HG02970 (cell line): ENCODE data around the gene BCDIN3D.
"Not testable (repeated sequence)": the region's sequence is repeated elsewhere in the genome, so short reads cannot be mapped to it uniquely, and the experiment has no call there.

ENCODE experiments used
- ATAC-seq: cut with Tn5 transposase; IDR thresholded peaks from one replicate; pipeline ENCODE4 v1.9.1; 2021; ENCODE audit warnings: mild to moderate bottlenecking, moderate library complexity, moderate number of reproducible peaks; ENCODE audit not compliant: unreplicated experiment, low FRiP score

Gene BCDIN3D

DNA sequence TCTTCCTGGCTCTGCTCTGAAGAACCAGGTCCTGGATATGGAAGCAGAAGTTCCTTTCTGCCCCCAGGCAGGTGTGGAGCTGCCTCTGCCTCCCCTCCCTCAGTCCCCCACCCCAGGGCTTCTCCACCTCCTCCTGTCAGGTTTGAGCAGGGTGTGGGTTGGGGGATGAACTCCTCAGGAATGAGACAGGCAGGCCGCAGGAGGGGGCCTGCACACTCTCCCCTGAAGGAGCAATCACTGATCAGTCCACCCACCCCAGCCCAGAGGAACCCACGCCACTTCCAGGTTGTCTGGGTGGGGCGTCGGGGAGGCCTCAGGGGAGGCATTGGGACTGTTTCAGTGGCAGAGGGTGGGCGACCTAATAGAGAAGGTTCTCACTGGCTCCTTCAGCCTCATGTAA is 34.2 kb upstream of the BCDIN3D start:
- ATAC-seq = no peak

DNA sequence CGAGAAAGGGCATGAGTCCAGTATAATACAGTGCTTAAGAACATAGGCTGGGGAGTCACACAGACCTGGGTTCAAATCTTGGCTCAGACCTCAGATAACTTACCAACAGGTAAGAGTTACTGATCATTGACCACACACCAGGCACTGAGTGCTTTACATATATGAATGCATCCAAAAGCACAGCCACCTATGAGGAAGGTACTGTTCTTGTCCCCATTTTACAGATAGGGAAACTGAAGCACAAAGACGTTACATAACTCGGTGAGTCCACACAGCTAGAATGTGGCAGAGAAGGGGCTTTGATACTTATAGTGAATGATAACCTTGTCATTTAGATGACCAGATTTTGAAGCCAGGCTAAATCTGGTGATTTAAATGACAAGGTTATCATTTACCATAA is 33.2 kb upstream of the BCDIN3D start:
- no peak for ATAC-seq

DNA sequence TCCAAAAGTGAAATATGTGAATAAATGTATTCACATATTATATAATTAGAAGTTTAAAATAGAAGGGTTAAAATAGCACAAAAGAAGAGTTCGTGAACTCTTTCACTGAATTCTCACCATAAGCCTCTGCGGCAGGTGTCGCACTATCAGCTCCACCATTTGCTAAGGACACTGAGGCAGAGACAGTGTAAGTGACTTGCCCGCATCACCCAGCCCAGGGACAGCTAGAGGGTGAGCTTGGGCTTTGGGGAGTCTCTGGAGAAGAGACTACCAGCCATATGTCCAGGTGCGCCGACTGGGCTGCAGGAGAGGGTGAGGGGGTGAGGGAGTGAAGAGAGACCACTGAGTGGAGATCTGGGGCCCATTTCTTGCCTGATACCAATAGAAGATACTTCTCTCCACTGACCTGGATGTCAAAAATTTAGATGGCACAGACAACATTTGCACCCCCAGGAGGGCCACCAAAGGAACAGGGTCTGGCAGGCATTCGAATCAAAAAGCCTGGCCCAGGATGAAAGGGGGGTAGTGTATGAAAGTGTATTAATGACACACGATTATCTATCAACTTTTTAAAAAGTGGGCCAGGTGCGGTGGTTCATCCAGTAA is 32.3 kb upstream of the BCDIN3D start:
- no peak for ATAC-seq

DNA sequence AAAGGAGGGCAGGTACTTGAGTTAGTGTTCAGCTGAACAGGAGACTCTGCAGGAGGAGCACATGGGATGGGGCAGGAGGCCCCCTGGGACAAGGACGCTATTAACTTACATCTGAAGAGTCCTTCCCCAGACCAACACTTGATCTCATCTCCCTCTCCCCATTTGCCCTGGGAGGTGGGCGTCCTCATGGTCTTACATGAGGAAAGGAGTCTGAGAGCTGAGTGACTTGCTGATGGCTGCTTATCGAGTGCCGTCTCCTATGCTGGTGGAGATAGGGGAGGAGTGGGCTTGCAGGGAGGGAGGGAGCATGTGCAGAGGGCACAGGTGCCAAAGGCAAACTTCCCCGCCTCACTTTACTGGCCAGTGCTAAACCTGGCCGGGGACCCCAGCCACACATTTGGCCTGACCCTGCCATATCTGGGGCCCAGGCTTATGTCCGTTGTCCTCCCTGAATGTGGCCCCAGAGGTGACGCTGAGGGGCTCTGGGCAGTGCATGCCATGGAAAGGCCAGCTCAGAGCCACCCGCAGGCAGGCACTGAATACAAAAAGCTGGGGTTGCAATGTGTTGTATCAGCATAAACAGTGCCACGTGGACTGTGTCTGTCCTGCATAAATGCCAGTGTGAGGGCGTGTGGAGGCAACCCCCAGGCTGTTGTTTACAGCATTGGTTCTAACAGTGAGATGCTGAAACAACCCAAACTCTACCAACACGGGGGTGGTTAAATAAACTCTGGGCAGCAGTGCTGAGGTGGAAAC is 31.4 kb upstream of the BCDIN3D start:
- no peak for ATAC-seq

DNA sequence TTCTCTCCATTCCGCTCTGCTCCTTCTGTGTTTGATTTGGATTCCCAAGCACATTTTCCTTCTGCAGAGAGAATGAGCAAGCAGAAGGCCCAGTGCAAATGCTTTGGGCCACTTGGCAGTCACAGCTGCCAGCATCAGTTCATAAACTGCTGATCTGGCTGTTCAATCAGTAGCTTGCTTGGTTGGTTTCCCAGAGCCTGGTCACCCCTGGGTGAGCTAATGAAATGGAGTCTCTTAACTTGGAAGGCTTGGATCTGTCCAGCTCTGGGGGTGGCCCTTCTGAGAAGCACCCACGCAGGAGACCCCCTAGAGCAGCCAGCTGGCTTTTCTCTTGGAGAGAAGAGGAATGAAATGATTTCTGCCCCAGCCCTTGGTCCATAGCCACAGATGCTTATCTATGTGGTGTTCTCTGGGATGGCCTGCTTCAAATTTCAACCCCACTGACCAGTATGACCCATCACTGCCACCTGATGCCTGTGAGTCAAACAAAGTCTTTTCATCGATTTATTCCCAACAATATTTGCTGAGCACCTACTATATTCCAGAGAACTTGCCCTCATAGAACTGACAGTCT is 30.5 kb upstream of the BCDIN3D start:
- no peak for ATAC-seq

DNA sequence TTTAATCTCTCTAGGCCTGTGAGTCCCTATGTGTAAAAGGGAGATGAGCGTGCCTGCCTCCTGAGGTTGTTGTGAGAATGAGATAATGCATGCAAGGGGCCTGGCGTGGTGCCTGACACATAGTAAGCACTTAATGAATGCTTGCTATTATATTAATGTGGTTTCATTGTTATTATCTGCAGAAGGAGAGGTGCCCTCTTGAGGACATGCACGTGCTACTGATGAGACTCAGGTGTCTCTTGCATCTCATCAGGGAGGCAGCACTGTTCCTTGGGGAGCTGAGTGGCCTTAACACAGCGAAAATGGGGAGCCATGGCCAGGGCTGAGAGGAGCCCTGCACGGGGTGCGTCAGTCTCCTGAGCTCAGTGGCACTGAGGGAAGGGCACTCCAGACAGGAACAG is 29.9 kb upstream of the BCDIN3D start:
- ATAC-seq = no peak

DNA sequence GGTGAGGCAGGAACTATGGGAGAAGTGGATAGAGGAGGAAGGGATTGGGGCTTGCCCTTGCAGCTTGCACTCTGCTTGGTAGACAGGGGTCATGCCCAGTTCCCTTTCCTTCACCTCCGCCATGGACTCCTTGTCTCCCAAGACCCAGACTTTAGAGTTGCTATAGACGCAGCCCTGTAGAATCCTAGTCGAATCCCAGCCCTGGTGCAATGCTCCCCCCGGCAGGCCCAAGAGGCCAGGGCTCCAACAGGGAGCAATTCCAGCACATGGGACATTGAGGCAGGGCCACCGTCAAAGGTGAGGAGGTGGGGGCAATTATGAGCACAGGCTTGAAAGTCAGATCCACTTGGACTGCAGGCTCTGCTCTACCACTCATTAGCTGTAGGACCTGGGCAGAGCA is 29.5 kb upstream of the BCDIN3D start:
- ATAC-seq = no peak

DNA sequence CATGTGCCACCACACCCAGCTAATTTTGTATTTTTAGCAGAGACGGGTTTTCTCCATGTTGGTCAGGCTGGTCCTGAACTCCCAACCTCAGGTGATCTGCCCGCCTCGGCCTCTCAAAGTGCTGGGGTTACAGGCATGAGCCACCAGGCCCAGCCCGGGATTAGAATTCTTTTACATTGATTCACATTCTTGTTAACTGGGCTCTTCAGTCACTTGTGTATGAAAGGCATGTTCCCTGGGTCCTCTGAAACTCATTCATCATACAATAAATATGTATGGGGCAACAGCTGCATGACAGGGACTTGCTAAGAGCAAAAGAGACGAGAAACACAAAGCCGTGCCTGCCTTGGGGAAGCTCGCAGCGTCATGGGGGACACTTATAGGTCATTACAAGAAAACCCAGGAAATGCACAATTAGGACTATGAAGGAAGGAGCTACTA is 28.9 kb upstream of the BCDIN3D start:
- not testable (repeated sequence) for ATAC-seq

DNA sequence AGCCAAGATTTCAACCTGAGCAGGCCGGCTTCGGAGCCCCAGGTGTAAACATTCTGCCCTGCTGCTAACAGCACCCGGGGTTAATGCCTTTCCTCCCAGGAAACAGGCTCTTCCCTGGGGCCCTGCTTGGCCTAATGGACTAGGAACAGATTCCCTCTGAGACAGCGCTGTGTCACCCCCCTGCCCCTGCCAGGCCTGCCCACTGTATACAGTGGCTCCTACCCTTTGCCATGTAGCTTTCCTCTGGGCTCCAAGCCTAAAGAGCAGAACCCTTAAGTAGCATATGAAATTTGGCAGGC is 28.3 kb upstream of the BCDIN3D start:
- ATAC-seq = no peak

DNA sequence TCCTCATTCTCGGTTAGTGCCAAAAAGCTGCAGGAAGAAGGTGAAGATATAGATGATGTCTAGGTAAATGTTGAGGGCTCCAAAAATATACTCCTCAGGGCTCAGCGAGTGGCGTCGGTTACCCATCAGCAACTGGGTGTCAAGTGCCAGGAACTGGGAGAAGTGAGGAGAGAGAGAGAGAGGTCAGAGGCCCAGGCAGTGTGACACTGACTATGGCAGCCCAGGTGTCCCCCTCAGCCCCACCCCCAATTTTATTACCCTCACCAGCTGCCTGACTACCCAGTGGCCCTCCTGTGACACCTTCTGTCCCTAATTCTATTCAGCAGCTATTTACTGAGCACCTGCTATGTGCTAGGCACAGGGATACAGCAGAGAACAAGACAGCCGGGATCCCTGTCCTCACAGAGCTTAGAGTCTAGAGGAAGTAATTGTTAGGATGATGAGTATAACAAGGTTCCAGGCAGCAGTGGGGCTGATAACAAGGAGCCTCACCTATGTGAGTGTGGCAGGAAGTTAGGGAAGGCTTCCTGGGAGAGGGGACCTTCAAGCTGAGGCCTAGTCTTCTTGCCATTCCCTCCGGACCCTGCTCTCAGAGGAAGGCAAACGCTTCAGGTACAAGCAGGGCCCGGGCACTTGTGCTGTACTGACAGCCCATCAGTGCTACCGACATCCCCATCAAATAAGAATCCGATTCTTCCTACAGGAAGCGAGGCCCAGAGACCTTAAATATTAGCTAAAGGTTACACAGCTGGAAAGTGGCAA is 27.8 kb upstream of the BCDIN3D start:
- no peak for ATAC-seq

DNA sequence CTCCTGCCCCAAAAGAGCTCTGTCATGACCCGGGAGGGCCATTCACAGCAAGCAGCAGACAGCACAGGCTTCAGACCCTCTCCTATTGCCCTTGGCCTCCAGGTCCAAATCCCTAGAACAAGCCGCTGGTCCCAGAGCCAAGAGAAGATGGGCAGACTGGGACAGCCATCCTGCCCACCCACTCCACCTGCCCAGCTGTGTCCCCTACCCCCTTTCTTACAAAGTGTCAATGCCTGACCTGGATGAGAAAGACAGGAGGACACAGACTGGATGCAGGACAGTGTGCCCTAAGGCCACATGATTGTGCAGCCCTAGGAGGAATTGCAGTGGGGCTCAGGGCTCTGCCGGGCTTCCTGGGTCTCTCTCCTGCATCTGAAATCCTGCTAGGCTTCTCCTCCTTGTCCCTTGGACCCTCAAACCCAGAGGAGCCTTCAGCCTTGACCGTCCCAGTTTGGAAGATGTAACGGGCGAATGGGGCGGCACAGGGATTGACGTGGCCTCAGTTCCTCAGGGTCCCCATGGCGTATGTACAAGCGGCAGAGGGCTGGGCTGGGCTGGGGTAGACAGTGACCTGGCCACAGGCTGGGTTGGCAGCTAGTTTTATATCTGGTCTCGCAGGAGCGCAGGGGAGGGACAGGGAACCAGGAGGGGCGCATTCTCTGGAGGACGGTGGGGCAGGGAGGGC is 27.1 kb upstream of the BCDIN3D start:
- ATAC-seq = no peak

DNA sequence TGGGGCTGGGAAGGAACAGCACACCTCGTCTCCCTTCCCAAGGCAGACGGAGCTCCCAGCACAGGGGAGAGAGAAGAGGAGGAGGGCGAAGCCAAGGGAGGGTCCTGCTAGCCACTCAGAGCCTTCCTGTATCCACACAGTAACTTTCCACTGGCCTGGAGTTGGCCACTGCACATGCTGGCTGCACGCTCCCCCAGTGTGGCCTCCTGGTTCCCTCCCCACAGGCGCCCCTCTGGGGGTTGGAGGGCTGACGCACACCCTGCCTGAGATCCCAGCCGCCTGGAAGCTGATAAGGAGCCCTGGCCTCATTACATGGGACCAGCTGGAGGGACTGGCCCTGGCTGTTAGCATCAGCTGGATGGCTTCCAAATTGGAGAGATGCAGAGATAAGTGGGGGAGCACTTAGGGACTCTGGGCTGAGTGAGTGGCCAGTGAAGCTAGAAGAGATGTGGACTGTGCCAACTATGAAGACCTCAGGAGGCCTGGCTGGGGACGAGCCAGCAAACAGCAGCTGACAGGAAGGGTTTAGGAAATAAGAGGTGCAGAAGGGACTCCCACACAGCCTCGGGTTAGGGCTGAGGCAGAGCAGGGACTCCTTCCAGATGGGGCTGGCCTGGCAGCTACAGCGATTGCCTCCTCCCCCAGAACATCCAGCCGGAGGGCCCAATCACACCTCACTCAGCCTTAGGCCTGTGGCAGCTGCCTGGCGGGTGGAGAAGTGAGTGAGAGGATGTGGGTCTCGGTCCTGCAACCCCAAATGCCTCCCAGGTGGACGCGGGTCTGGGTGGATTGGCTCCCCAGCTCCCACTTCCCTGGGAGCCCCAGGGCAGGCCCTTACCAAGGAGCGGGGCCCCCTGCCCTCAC is 26.3 kb upstream of the BCDIN3D start:
- ATAC-seq = no peak

DNA sequence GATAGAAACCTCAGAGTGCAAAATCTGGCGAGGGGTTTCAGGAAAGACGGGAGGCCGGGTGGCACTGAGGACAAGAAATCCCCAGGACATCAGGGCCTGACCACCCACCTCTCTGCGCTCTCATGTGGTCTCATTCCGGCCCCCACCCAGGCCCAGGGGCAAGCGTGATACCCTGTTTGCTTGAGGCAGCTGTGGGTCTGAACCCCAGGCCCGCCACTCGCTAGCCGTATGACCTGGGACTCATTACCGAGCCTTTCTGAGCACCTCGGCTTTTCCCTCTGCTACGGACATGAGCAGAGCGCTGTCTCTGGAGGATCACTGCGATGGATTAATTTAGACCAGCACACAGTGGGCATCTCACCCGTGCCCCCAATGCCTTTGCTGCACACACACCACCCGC is 25.5 kb upstream of the BCDIN3D start:
- ATAC-seq = no peak

DNA sequence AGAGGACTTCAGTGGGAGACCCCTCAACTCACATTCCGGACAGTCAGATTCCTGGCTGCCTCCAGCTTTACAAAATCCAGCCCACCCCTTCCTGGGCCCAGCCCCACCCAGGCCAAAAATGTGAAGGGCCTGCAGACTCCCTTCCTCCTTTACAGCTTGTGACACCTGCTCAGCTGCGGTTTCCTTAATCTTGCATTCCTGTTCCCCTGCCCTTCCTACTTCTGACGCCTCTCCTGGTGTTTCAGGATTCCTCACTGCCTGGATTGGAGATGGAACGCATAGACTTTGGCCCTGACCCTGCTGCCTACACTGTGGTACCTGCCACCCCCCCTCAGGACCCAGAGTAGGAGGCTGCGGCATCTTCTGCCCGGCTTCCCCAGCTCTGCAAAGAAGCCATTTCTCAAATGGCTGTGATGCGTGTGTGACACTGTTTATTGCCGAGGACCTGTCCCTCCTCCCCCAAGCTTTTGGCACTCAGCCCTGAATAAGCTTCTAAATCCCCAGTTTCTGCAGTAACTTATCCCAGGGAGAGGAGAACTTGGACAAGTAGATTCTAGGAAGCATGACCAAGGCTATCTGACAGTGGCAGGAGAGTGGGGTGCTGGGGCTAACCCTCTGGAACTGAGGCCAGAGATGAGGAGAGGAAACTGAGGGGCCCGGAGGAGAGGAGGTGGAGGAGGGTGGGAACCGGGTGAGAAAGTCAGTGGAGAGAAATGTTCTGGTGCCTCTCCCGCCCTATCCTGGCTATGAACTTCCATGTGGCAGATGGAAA is 24.9 kb upstream of the BCDIN3D start:
- no peak for ATAC-seq

DNA sequence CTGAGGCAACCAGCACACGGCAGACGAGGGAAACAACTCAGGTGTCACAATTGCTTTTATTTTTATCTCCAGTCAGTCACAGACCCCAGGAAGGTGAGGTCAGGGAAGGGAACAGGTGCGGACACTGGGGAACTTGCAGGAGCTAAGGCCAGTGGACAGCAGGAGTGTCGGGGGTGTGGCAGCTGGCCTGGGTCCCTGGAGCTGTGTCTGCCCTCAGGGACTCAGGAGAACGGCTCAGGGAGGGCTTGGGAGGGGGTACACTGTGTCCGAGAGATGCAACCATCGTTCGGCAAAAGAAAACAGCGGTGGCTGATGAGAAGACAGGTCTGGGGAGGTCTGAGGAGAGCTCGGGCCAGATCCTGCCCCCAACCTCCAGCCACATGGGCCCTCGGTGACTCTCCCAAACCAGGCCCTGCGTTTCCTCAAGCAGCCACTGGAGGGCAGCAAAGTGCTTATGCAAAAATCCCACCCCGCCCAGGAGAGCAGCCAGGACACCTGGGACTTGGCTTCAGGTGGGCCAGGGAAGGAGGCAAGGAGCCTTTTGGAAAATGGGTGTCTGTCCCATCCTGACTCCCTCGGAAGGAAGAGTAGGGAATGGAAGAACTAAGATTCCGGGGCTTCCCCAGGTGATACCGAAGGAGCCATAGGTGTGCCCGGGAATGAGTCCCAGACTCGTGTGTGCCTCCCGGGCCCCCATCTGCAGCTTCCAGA is 24.1 kb upstream of the BCDIN3D start:
- no peak for ATAC-seq

DNA sequence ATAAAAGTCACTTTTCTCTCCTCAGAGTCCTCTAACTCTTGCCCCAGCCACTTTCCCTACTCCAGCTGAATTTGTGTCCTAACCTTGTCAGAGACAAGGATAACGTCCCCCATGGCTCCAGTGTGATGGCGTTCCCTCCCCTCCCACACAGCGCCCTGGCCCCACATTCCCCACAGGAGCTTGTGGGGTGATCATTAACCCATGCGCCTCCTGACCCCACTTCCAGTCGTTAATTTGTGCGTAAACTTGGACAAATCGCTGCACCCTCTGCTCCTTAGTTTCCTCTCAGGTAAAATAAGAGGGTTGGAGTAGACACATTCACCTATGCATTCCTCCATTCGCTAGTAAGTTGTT is 22.9 kb upstream of the BCDIN3D start:
- ATAC-seq = no peak

DNA sequence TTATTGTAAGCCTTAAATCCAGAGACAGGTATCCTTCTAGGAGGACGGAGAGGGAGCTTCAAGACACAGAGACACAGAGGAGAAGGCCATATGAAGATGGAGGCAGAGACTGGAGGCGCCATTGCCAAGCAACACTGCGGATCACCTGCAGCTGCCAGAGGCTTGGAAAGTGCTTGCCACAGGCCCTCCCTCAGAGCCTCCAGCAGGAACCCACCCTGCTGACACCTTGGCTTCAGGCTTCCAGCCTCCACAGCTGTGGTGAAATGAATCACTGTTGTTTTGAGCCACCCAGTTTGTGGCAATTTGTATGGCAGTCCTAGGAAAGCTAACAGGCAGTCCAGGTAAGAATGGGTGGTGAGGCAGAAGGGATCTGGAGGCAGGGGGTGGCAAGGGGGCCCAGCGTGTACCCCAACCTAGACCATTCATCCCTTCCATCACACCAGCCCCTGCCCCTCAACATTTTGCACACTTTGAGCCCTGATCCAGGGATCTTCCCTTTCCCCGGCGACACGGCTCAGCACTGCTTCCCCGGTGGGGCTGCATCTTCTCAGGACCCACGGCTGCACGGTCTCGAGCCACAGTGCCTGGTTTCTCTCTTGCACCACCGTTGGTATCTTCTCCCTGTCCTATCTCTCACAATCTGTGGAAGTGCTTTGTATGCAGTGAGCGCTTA is 22.3 kb upstream of the BCDIN3D start:
- no peak for ATAC-seq

DNA sequence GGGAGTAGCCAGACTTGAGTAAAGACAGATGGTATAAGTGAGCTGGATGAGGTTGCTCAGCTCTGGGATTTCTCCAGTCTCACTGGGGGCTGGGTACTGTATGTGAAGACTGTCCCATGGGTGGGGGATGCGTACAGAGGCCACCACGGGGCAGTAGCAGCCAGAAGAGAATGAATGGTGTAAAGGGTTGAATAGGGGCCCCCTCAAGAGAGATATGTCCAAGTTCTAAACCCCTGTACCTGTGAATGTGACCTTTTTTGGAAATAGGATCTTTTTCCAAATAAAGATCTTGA is 21.8 kb upstream of the BCDIN3D start:
- ATAC-seq = no peak
